Measurements from ENCODE around the gene ADGRV1. TPM values are rescaled to one million over a fixed set of nuclear protein-coding genes. Genes with fewer than 3 reads are reported as not detected.

ADGRV1 gene
- total and polyA plus RNA-seq, 9 of the 15 experiments (the other 6 are each of a cell fraction or from before 2014, with no cell fraction given): 21.7 to 156 (median 58.2) TPM

DNA sequence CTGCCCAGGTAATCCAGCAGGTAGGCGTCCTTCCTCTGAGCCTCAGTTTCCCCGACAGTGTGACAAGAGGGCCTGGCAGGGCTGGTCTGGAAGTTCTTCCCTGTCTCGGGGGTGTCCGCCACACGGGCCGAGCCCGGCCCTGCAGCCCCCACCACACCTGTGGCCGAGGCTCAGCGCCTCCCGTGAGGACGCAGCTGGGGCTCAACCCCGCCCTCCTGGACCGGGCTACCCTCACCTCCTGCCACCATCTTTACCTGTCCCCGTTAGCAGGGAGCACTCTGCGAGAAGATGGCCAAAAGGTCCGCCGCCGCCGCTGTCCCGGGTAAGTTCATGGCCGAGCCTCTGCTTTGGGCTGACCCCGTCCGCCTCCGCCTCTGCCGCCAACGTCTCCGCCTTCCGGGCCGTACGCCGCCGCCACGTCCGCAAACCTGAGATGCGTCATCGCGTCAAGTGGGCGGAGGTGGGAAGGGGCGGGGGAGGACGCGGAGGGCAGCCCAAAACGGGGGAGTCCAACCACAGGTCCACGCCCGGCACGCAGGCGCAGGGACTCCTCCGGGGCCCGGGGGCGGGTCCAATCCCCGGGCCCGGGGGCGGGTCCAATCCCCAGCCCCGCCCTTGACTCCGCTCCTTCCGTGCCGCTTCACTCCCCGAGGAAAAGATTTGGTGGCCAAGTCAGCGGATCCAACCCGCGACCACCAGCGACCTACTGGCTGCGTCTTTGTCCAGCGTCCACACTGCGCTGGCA lies 29.2 kb upstream of the ADGRV1 start, which contains the start of gene LYSMD3:
Gene LYSMD3, minus strand, starts transcription at position 391 of the 745 bp plus-strand sequence. CDS start 4,295 bp downstream, outside the sequence.
- Histone ChIP-seq H2AFZ (ENCODE audit: low read depth, low read length) (peak within 1 kb of the TSS; percentile 99), H3K27me3 (ENCODE audit: control insufficient read depth in 2 of 2, insufficient read depth in 2 of 2, low read length in 2 of 2) (no peaks in the 10 kb centered on the region), H3K9ac (ENCODE audit: insufficient read depth in 1 of 2, low read depth in 2 of 2, low read length in 2 of 2) (peak within 1 kb of the TSS; percentile 97), H3K9me1 (ENCODE audit: control insufficient read depth, insufficient read depth, low read length) (no peaks in the 10 kb centered on the region), H3K4me3 (peak within 1 kb of the TSS; percentile 76), H3K36me3 (ENCODE audit: control insufficient read depth, insufficient read depth, low read length) (peaks cover 26% of the 10 kb centered on the region), H3K27ac (ENCODE audit: extremely low read depth, low read depth, low read length) (peak within 1 kb of the TSS; percentile 92), H4K20me1 (replicated peaks; ENCODE audit: control insufficient read depth, insufficient read depth, low read length) (no peaks in the 10 kb centered on the region), H3K4me2 (ENCODE audit: insufficient read depth, low read length) (peak within 1 kb of the TSS; percentile 99), H3K79me2 (ENCODE audit: control insufficient read depth, insufficient read depth, low read length) (peaks cover 45% of the 10 kb centered on the region), H3K9me3 (replicated peaks; ENCODE audit: control insufficient read depth, insufficient read depth, low read depth, low read length) (no peaks in the 10 kb centered on the region), H3K4me1 (replicated peaks in 1 of 2; ENCODE audit: control insufficient read depth in 2 of 2, insufficient read depth in 2 of 2, low read length in 2 of 2) (peaks cover 4 to 18% of the 10 kb centered on the region in 2 experiments; a peak in 4 of 5 replicates)
- CTCF ChIA-PET (ENCODE audit: low intra/inter-chr PET ratio): interaction anchor here (0.6 to 2.9 kb wide), 4 partner anchors 90 to 1802 kb away, joined by 3 to 22 read pairs (median 4); no protein-coding TSS in a partner anchor
- intact Hi-C loops (cut with micrococcal nuclease): loop anchor here (1.0 to 2.0 kb wide), 2 partner anchors 55 to 75 kb away; partner anchors contain the start of genes MBLAC2 and POLR3G
- in situ Hi-C loops (cut with MboI): no loop called here
- no TSS peak for BruUV-seq (replicated peaks)
- FAIRE-seq: peak; percentile 83
- POLR2A ChIA-PET: interaction anchor here (0.8 to 1.9 kb wide), 6 partner anchors 9 to 103 kb away, joined by 3 to 5 read pairs (median 4); no protein-coding TSS in a partner anchor
- under 1% methylated on average over 59 of the region's 64 CpGs for WGBS (ENCODE audit: insufficient coverage, low coverage, missing lambda C conversion rate)
- peak; percentile 98 to 99 (median 98) for DNase-seq (ENCODE audit: extremely low read depth in 1 of 4, low spot score in 3 of 4)
- ATAC-seq: peak; percentile 94
- peak; percentile 79 for TF ChIP-seq ZBTB12 (CRISPR knock-in tag; IDR thresholded peaks at IDR 0.05)
- no peak for TF ChIP-seq ELF2 (CRISPR knock-in tag; IDR thresholded peaks at IDR 0.05)
- TF ChIP-seq, protein P1, sequence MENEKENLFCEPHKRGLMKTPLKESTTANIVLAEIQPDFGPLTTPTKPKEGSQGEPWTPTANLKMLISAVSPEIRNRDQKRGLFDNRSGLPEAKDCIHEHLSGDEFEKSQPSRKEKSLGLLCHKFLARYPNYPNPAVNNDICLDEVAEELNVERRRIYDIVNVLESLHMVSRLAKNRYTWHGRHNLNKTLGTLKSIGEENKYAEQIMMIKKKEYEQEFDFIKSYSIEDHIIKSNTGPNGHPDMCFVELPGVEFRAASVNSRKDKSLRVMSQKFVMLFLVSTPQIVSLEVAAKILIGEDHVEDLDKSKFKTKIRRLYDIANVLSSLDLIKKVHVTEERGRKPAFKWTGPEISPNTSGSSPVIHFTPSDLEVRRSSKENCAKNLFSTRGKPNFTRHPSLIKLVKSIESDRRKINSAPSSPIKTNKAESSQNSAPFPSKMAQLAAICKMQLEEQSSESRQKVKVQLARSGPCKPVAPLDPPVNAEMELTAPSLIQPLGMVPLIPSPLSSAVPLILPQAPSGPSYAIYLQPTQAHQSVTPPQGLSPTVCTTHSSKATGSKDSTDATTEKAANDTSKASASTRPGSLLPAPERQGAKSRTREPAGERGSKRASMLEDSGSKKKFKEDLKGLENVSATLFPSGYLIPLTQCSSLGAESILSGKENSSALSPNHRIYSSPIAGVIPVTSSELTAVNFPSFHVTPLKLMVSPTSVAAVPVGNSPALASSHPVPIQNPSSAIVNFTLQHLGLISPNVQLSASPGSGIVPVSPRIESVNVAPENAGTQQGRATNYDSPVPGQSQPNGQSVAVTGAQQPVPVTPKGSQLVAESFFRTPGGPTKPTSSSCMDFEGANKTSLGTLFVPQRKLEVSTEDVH (IDR thresholded peaks at IDR 0.05; ENCODE audit: low read depth, partially characterized antibody): no peak
- no peak for TF ChIP-seq NCOR1 (IDR thresholded peaks at IDR 0.05)
- no peak; a peak in 1 of 3 replicates for TF ChIP-seq CBX3 (IDR thresholded peaks at IDR 0.05; ENCODE audit: borderline replicate concordance in 1 of 2, low read length in 2 of 2)
- TF ChIP-seq ZNF431 (CRISPR knock-in tag; IDR thresholded peaks at IDR 0.05): peak; percentile 58; the same call in 1 of the 2 replicates
- no peak for TF ChIP-seq SREBF2 (CRISPR knock-in tag; IDR thresholded peaks at IDR 0.05)
- no peak for TF ChIP-seq THAP7 (CRISPR knock-in tag; IDR thresholded peaks at IDR 0.05)
- TF ChIP-seq YY1 (IDR thresholded peaks at IDR 0.05; ENCODE audit: borderline replicate concordance in 1 of 3, control insufficient read depth in 1 of 3, extremely low read depth in 1 of 3, insufficient read depth in 3 of 3, insufficient read length in 1 of 3, insufficient replicate concordance in 2 of 3, low read depth in 1 of 3, low read length in 2 of 3): peak in 2 of 3 experiments; percentile 60 to 85
- no peak for TF ChIP-seq SMARCC2 (IDR thresholded peaks at IDR 0.05; ENCODE audit: low read depth)
- TF ChIP-seq, protein P2, sequence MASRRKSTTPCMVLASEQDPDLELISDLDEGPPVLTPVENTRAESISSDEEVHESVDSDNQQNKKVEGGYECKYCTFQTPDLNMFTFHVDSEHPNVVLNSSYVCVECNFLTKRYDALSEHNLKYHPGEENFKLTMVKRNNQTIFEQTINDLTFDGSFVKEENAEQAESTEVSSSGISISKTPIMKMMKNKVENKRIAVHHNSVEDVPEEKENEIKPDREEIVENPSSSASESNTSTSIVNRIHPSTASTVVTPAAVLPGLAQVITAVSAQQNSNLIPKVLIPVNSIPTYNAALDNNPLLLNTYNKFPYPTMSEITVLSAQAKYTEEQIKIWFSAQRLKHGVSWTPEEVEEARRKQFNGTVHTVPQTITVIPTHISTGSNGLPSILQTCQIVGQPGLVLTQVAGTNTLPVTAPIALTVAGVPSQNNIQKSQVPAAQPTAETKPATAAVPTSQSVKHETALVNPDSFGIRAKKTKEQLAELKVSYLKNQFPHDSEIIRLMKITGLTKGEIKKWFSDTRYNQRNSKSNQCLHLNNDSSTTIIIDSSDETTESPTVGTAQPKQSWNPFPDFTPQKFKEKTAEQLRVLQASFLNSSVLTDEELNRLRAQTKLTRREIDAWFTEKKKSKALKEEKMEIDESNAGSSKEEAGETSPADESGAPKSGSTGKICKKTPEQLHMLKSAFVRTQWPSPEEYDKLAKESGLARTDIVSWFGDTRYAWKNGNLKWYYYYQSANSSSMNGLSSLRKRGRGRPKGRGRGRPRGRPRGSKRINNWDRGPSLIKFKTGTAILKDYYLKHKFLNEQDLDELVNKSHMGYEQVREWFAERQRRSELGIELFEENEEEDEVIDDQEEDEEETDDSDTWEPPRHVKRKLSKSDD (conservative IDR thresholded peaks at IDR 0.05; ENCODE audit: low read length): no peak
- no peak for TF ChIP-seq MIER1 (IDR thresholded peaks at IDR 0.05; ENCODE audit: low read depth)
- peak; percentile 54 for TF ChIP-seq TAF7 (tag; IDR thresholded peaks at IDR 0.05)

Measured in K562 (cell line).